ENCODE data around the gene MCF2L. TPM values are rescaled to one million over a fixed set of nuclear protein-coding genes. Genes with fewer than 3 reads are reported as not detected.

The MCF2L gene
- total RNA-seq, 1 donor from 2014 or later, result not detected

DNA sequence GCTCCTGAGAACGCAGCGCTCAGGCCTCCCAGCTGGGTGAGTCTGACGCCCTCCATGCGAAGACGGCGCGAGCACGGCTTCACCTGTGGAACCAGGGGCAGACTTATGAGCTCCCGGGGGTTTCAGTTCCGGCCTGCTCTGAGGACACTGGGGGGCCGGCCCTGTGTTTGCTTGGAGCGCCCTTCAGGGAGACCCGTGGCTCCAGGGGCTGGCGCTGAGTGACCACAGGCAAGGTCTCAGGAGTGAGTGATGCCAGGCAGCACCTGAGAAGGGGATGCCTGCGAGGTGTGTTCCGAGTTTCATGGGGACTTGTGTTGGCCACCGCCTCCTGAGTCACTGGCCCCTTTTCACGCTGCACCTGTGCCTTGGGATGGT lies 4.5 kb downstream of the MCF2L start:
- DNase-seq (ENCODE audit: low spot score), result no peak
- peaks cover 9% of the 10 kb centered on the region for H3K4me1 Mint-ChIP-seq (ENCODE audit: low read depth)
- H3K9me3 Mint-ChIP-seq, result no peaks in the 10 kb centered on the region
- peaks cover 20% of the 10 kb centered on the region for H3K27me3 Mint-ChIP-seq (ENCODE audit: insufficient read depth)
- no peaks in the 10 kb centered on the region for H3K36me3 Mint-ChIP-seq (ENCODE audit: low read depth)
- no peak overlapping the region for H3K4me3 Mint-ChIP-seq
- intact Hi-C loops (cut with micrococcal nuclease), result no loop called here
- H3K27ac Mint-ChIP-seq, result no peak overlapping the region

DNA sequence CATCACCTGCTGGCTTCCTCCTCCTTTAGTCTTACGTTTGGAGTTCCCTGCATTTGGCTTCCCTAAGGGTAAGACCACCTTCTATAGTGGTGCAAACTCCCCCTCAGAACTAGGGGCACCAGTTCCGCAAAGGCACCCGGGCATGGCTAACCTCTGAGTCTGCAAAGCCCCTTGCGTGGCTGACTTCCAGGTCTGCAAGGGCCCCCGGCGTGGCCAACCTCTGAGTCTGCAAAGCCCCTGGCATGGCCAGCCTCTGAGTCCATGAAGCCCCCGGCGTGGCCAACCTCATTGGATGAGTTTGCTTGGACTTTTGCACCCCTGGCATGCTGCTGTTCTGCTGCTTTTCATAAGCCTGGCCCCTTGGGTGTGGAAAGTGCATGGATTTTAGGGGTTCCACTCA lies 5.1 kb downstream of the MCF2L start:
- no peaks in the 10 kb centered on the region for H3K9me3 Mint-ChIP-seq
- no peaks in the 10 kb centered on the region for H3K36me3 Mint-ChIP-seq (ENCODE audit: low read depth)
- peaks cover 20% of the 10 kb centered on the region for H3K27me3 Mint-ChIP-seq (ENCODE audit: insufficient read depth)
- peaks cover 8% of the 10 kb centered on the region for H3K4me1 Mint-ChIP-seq (ENCODE audit: low read depth)
- no peak overlapping the region for H3K4me3 Mint-ChIP-seq
- H3K27ac Mint-ChIP-seq, result no peak overlapping the region
- DNase-seq (ENCODE audit: low spot score), result no peak
- intact Hi-C loops (cut with micrococcal nuclease), result no loop called here

DNA sequence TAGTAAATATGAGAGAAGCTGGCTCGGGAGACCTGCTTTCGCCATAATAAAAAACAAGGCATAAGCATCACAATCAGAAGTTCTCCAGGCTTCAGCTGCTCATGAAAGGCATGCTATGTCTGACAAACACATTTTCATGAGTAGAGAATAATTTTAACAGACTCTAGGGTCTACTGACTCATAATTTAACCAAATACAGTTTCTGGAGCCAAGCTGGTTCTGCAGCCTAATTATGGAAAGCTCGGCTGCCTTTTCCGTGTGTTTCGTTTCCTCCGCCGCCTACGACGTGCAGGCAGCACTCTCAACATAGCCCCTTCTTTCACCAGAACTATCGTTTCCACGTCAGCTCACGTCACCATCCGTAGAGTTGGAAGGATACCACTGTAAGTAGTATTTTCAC lies 5.7 kb downstream of the MCF2L start:
- H3K9me3 Mint-ChIP-seq, result no peaks in the 10 kb centered on the region
- peaks cover 15% of the 10 kb centered on the region for H3K27me3 Mint-ChIP-seq (ENCODE audit: insufficient read depth)
- H3K27ac Mint-ChIP-seq, result no peak overlapping the region
- H3K4me1 Mint-ChIP-seq (ENCODE audit: low read depth), result peaks cover 3% of the 10 kb centered on the region
- no peak for DNase-seq (ENCODE audit: low spot score)
- H3K36me3 Mint-ChIP-seq (ENCODE audit: low read depth), result no peaks in the 10 kb centered on the region
- intact Hi-C loops (cut with micrococcal nuclease), result no loop called here
- no peak overlapping the region for H3K4me3 Mint-ChIP-seq

DNA sequence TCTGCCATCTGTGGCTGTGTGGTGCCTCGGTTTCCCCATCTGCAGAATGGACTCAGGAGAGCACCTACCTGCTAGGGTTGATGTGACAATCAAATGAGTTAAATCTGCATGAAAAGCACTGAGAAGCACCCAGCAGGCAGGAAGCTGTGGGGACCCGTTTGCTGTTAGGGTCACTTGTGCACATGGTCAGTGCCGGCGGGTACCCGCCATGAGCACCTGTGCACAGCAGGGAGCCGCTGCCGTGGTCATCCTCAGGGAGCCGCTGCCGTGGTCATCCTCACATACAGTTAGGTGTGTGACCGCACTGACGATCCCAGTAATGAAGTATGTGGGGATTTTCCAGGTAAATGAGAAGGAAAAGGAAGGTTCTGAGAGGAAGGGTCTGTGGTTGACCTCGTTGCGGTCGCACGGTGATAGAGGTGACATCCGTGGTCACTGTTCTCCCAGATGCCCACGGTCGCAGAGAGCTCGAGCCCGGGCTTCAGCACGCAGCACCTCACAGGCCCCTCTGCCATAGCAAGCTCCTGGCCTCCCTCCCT lies 6.5 kb downstream of the MCF2L start:
- no peaks in the 10 kb centered on the region for H3K36me3 Mint-ChIP-seq (ENCODE audit: low read depth)
- intact Hi-C loops (cut with micrococcal nuclease), result no loop called here
- DNase-seq (ENCODE audit: low spot score), result no peak

DNA sequence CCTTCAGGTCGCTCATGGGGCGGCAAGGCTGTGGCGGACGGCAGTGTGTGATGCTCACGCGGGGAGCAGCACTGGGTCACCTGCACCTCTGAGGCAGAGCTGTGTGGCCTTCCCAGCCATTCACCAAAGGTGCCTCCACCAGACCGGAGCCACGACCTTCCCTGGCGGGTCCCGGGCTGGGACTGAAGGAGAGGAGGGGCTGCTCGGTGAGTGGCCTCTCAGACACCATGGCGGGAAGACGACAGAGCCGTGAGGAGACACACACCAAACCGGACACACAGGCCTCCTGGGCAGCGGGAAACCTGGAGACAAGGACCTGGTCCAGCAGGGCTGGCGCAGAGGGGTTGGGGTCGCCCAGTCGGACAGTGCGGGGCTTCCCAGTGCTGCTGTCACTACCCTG lies 7.5 kb downstream of the MCF2L start:
- H3K36me3 Mint-ChIP-seq (ENCODE audit: low read depth), result no peaks in the 10 kb centered on the region
- H3K27ac Mint-ChIP-seq, result no peak overlapping the region
- peaks cover 2% of the 10 kb centered on the region for H3K27me3 Mint-ChIP-seq (ENCODE audit: insufficient read depth)
- no peaks in the 10 kb centered on the region for H3K4me1 Mint-ChIP-seq (ENCODE audit: low read depth)
- no peaks in the 10 kb centered on the region for H3K9me3 Mint-ChIP-seq
- intact Hi-C loops (cut with micrococcal nuclease), result no loop called here
- no peak for DNase-seq (ENCODE audit: low spot score)
- H3K4me3 Mint-ChIP-seq, result no peak overlapping the region

More for the DNA sequence above, 6.5 kb downstream of the MCF2L start:
- H3K4me1 Mint-ChIP-seq (ENCODE audit: low read depth), result no peaks in the 10 kb centered on the region
- no peaks in the 10 kb centered on the region for H3K9me3 Mint-ChIP-seq
- H3K4me3 Mint-ChIP-seq, result no peak overlapping the region
- no peak overlapping the region for H3K27ac Mint-ChIP-seq
- peaks cover 7% of the 10 kb centered on the region for H3K27me3 Mint-ChIP-seq (ENCODE audit: insufficient read depth)

DNA sequence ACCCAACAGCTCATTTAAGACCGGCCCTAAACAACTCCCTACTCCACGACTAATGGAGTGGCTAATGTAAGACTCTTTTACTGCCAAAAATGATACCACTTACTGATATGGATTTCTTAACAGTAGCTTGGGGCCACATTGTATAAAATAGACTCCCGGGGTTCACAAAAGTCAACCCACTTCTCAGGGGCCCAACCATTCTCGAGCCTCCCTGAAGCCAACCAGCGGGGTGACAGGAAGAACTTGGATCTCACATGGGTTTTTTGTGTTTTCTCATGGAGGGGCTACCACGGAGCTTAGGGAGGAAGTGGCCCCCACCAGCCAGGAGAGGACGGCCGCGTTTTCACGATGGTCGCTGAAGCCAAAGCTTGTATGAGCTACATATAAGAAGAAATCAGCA lies 8.1 kb downstream of the MCF2L start:
- Mint-ChIP-seq H3K4me1 (ENCODE audit: low read depth) (no peaks in the 10 kb centered on the region), H3K9me3 (no peaks in the 10 kb centered on the region), H3K4me3 (no peak overlapping the region), H3K36me3 (ENCODE audit: low read depth) (no peaks in the 10 kb centered on the region), H3K27me3 (ENCODE audit: insufficient read depth) (no peaks in the 10 kb centered on the region), H3K27ac (no peak overlapping the region)
- intact Hi-C loops (cut with micrococcal nuclease), result no loop called here
- DNase-seq (ENCODE audit: low spot score), result no peak

DNA sequence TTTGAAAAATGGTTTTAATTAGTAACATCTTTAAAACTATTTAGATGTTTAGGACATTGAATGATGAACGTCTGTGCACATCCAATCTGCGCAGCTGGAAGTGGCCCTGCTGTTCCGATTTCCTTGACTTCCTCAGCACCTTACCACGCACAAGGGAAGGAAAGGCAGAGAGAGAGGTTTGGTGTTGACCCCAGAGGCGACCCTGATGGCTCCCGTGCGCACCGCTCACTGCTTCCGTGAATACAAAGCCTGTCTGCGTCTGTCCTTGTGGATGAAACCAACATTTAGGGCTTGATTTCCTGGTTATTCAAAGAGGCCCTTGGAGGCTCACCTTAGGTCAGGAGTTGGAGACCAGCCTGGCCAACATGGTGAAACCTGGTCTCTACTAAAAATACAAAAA lies 8.5 kb downstream of the MCF2L start:
- Mint-ChIP-seq H3K4me3 (no peak overlapping the region), H3K36me3 (ENCODE audit: low read depth) (no peaks in the 10 kb centered on the region), H3K4me1 (ENCODE audit: low read depth) (no peaks in the 10 kb centered on the region), H3K27me3 (ENCODE audit: insufficient read depth) (no peaks in the 10 kb centered on the region), H3K27ac (no peak overlapping the region), H3K9me3 (no peaks in the 10 kb centered on the region)
- intact Hi-C loops (cut with micrococcal nuclease), result no loop called here
- no peak for DNase-seq (ENCODE audit: low spot score)

DNA sequence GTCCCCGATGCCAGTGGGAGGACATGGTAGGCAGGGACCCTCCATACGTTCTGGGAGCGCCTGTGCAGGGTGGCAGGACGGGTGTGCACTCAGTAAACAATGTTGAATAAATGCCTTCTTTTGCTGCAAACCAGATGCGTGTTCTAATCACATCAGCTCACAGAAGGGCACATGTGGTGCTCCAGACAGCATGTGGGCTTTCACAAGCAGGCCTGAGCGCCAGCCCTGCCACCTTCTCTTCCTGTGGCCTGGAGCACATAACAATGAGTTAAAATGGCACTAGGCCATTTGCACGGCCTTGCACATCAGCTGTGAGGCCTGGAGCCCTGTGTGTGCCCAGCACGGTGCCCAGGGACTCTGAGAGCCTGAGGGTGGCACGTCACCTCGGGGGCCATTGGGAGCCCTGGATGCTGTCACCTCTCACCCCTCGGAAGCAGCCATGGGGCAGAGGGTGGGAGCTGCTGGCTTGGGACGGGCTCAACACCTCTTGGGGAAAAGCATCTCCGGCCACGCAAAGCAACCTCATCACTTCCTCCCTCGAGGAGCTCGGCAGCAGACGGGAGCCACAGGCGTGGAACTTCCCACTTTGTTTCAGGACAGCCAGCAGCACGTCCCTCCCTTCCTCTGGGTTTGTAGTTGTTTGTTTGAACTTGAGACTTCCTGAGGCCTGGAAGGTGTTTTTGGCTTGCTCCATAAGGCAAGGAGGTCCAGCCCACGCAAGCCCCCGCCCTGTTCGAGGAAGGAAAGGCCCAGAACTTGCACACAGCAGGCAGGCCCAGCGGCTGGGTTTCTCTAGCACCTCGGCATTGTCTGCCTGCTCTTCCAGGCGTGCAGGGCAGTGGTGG lies 9.8 kb downstream of the MCF2L start:
- DNase-seq (ENCODE audit: low spot score), result no peak
- intact Hi-C loops (cut with micrococcal nuclease), result no loop called here
- Mint-ChIP-seq H3K27ac (no peak overlapping the region), H3K9me3 (no peaks in the 10 kb centered on the region), H3K4me3 (no peak overlapping the region), H3K36me3 (ENCODE audit: low read depth) (no peaks in the 10 kb centered on the region), H3K27me3 (ENCODE audit: insufficient read depth) (no peaks in the 10 kb centered on the region), H3K4me1 (ENCODE audit: low read depth) (no peaks in the 10 kb centered on the region)

DNA sequence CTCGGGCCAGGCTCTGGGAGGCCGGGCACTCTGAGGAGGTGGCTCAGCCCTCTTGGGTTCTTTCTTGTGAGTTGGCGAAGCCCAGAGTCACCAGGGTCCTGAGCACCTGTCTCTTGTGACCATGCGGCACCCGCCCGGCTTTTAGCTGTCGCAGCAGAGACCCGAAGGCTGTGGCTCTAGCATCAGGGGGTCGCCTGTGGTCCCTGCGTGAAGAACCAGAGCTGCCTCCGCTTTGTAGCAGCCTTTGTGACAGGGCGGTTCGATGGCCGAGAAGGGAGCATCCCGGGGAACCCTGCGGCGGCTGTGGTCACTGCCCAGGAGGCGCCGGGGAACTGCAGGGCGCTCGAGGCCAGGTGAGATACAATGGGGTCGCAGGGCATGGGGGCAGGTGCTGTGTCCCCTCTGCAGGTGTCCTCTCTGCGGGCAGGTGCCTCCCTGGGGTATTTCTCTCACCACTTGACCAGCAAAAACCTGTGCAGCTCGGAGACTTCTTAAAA lies 10.4 kb downstream of the MCF2L start:
- intact Hi-C loops (cut with micrococcal nuclease), result no loop called here
- Mint-ChIP-seq H3K27ac (no peak overlapping the region), H3K27me3 (ENCODE audit: insufficient read depth) (no peaks in the 10 kb centered on the region), H3K36me3 (ENCODE audit: low read depth) (no peaks in the 10 kb centered on the region), H3K9me3 (no peaks in the 10 kb centered on the region), H3K4me3 (no peak overlapping the region), H3K4me1 (ENCODE audit: low read depth) (no peaks in the 10 kb centered on the region)
- no peak for DNase-seq (ENCODE audit: low spot score)

DNA sequence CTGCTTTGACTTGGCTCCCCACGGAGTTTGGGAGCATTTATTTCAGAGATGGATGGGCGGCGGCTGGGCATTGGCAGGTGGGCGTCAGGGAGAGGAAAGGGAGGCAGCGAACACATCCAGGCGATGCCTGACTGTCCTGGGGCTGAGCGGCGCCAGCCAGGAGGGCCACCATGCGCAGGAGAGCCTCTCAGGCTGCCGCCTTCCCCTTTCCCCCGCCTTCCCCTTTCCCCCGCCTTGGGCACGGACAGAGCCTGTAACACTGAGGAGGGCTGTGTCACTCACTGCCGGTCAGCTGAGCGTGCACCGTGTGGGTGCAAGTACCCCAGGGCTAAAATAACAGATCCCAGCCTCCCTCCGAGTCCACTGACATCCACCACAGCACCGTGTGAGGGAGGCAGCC lies 11.4 kb downstream of the MCF2L start:
- no peaks in the 10 kb centered on the region for H3K4me1 Mint-ChIP-seq (ENCODE audit: low read depth)
- H3K9me3 Mint-ChIP-seq, result no peaks in the 10 kb centered on the region
- H3K36me3 Mint-ChIP-seq (ENCODE audit: low read depth), result no peaks in the 10 kb centered on the region
- DNase-seq (ENCODE audit: low spot score), result no peak
- no peak overlapping the region for H3K4me3 Mint-ChIP-seq
- no peak overlapping the region for H3K27ac Mint-ChIP-seq
- H3K27me3 Mint-ChIP-seq (ENCODE audit: insufficient read depth), result no peaks in the 10 kb centered on the region
- intact Hi-C loops (cut with micrococcal nuclease), result no loop called here

DNA sequence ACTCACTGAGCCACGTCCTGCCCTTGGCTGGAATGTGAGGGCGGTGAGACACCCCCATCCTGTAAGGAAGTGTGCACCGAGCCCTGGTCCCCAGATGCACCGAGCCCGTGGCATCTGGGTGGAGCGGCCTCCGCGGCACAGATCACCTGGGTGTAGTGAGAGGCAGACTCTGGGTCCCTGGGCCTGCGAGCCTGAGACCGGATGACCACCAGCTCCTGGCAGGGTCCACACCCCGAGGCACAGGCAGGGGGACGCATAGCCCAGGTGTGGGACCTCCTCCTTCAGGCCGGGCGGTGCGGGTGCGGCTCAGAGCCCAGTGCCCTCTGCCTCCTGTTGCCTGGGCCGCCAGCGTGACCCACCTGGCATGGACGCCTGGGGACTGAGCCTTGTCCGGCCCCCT lies 12.4 kb downstream of the MCF2L start:
- Mint-ChIP-seq H3K36me3 (ENCODE audit: low read depth) (no peaks in the 10 kb centered on the region), H3K4me3 (no peak overlapping the region), H3K27ac (no peak overlapping the region), H3K4me1 (ENCODE audit: low read depth) (no peaks in the 10 kb centered on the region), H3K27me3 (ENCODE audit: insufficient read depth) (no peaks in the 10 kb centered on the region), H3K9me3 (no peaks in the 10 kb centered on the region)
- DNase-seq (ENCODE audit: low spot score), result no peak
- intact Hi-C loops (cut with micrococcal nuclease), result no loop called here

DNA sequence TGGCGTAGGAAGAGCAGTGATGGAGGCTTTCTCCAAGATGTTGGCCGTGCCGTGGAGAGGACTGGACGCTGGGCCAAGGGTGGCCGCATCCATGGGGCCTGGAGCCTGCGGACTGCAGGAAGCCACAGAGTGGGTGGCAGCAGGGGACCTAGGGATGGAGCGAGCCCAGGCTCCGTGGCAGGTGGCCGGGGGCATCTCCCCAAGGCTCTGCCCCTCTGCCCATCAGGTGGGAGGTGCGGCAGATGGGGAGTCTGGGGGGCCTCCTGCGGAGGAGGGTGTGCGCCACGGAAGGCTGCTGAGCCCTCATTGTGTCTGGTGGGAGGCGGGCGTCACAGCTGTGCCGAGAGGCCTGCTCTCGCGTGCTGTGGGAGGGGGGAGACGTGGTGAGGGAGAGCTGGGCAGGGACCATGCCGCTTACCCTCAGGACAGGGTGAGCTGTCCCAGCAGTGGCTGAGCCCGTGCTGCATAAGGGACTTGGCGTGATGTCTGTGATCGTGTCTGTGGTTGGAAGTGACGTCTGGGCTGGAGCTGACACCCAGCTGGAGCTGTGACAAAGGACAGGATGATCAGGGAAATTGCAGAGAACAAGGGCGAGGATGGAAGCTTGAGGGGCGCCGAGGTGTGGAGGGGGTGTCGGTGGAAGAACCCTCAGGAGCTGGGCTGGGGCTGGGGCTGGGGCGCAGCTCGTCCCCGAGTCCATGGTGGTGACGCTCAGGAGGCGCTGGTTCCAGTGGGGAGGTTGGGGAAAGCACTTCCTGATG lies 13.4 kb downstream of the MCF2L start:
- no peak overlapping the region for H3K27ac Mint-ChIP-seq
- H3K9me3 Mint-ChIP-seq, result no peaks in the 10 kb centered on the region
- no peak overlapping the region for H3K4me3 Mint-ChIP-seq
- H3K4me1 Mint-ChIP-seq (ENCODE audit: low read depth), result no peaks in the 10 kb centered on the region
- intact Hi-C loops (cut with micrococcal nuclease), result no loop called here
- no peak for DNase-seq (ENCODE audit: low spot score)
- no peaks in the 10 kb centered on the region for H3K36me3 Mint-ChIP-seq (ENCODE audit: low read depth)
- no peaks in the 10 kb centered on the region for H3K27me3 Mint-ChIP-seq (ENCODE audit: insufficient read depth)

DNA sequence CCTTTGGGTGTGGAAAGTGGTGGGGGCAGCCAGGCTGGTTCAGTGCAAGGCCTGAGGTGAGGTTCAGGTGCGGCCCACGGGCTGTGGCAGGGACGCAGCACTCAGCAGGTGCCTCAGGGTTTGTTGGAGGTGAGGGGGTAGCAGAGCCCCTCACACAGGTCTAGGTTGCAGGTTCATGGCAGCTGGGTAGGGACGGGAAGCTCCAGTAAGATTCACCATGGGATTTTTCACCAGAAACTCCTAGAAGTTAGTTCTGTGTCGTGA lies 14.0 kb downstream of the MCF2L start:
- no peaks in the 10 kb centered on the region for H3K36me3 Mint-ChIP-seq (ENCODE audit: low read depth)
- no peaks in the 10 kb centered on the region for H3K9me3 Mint-ChIP-seq
- DNase-seq (ENCODE audit: low spot score), result no peak
- H3K27me3 Mint-ChIP-seq (ENCODE audit: insufficient read depth), result no peaks in the 10 kb centered on the region
- no peaks in the 10 kb centered on the region for H3K4me1 Mint-ChIP-seq (ENCODE audit: low read depth)
- intact Hi-C loops (cut with micrococcal nuclease), result no loop called here
- H3K27ac Mint-ChIP-seq, result no peak overlapping the region
- H3K4me3 Mint-ChIP-seq, result no peak overlapping the region
